Omental fat pad (tissue), 4 donors: Measurements from ENCODE around the gene DUSP8. TPM values are rescaled to one million over a fixed set of nuclear protein-coding genes. Genes with fewer than 3 reads are reported as not detected.

Source experiments
- ATAC-seq: fragments of 150-250 bp; one replicate; pipeline ENCODE4 v1.9.1; 2016; ENCODE audit warnings: mild to moderate bottlenecking, moderate library complexity; ENCODE audit not compliant: low FRiP score
- DNase-seq: peaks from one replicate; pipeline ENCODE4 v3.0.0-alpha.2; 2019; ENCODE audit warnings: low spot score
- CTCF ChIP-seq, 3 donors: fragments of 450-650 bp; IDR thresholded peaks; one replicate each; pipeline ENCODE4 v1.5.1; 2016 to 2017; ENCODE audit warnings: antibody characterized with exemption in 3 of 3, mild to moderate bottlenecking in 3 of 3, moderate library complexity in 2 of 3
- total RNA-seq, 4 donors: library from RNA; depleted of rRNA; stranded (reverse); fragments of >200 nt; gene quantifications; one replicate each; pipeline ENCODE4 v1.1.0, GENCODE V29; 2016

The DUSP8 gene
- total RNA-seq, 4 donors from 2014 or later: 0.47 to 5.6 (median 4.0) TPM

- ATAC-seq (no peak), DNase-seq (no peak)
- no peak for TF ChIP-seq CTCF (IDR thresholded peaks at IDR 0.05)
Observed at GRCh38 chr11:1532014-1532586, 40.0 kb downstream of the DUSP8 start.

GRCh38 chr11:1531449-1532013 is 40.5 kb downstream of the DUSP8 start:
- DNase-seq (no peak), ATAC-seq (no peak)
- no peak for TF ChIP-seq CTCF (IDR thresholded peaks at IDR 0.05)

GRCh38 chr11:1530686-1531448 is 41.2 kb downstream of the DUSP8 start:
- no peak for DNase-seq
- ATAC-seq: no peak
- TF ChIP-seq CTCF (IDR thresholded peaks at IDR 0.05): no peak

GRCh38 chr11:1529774-1530173 is 42.3 kb downstream of the DUSP8 start:
- no peak for ATAC-seq
- no peak for TF ChIP-seq CTCF (IDR thresholded peaks at IDR 0.05)
- DNase-seq: no peak

- TF ChIP-seq CTCF (IDR thresholded peaks at IDR 0.05): no peak
- DNase-seq (no peak), ATAC-seq (no peak)
Observed at GRCh38 chr11:1529286-1529685, 42.8 kb downstream of the DUSP8 start.

- ATAC-seq: no peak
- TF ChIP-seq CTCF (IDR thresholded peaks at IDR 0.05): no peak
- DNase-seq: no peak
Observed at GRCh38 chr11:1528710-1529109, 43.4 kb downstream of the DUSP8 start.

GRCh38 chr11:1526785-1527184 is 45.3 kb downstream of the DUSP8 start:
- DNase-seq: no peak
- no peak for TF ChIP-seq CTCF (IDR thresholded peaks at IDR 0.05)
- ATAC-seq: no peak
